Neural cell (in vitro differentiated cells): ENCODE results near the gene SCGN. TPM values are rescaled to one million over a fixed set of nuclear protein-coding genes. Genes with fewer than 3 reads are reported as not detected.

Experiments
- H2AFZ ChIP-seq: fragments of 200-600, 300-800 bp; sonication (generic), shearing (Covaris generic); 2 replicates; pipeline ENCODE4 v1.6.0; 2014; ENCODE audit warnings: low read depth, mild to moderate bottlenecking, antibody characterized with exemption, low read length, moderate library complexity
- H3F3A ChIP-seq: fragments of 200-600 bp; shearing (Covaris generic); 2 replicates; pipeline ENCODE4 v1.6.1; 2016; ENCODE audit warnings: mild to moderate bottlenecking, moderate library complexity, mixed read lengths, antibody characterized with exemption, low read length; ENCODE audit not compliant: insufficient read depth, poor library complexity, severe bottlenecking
- H3K27ac ChIP-seq: fragments of 200-600, 300-800 bp; sonication (generic), shearing (Covaris generic); 2 replicates; pipeline ENCODE4 v1.5.1; 2014; ENCODE audit warnings: mild to moderate bottlenecking, low read length, moderate library complexity
- H3K27me3 ChIP-seq: fragments of 300-800, 200-600 bp; sonication (generic), shearing (Covaris generic); 2 replicates; pipeline ENCODE4 v1.6.0; 2014; ENCODE audit warnings: mild to moderate bottlenecking, low read depth, low read length, moderate library complexity; ENCODE audit not compliant: insufficient read depth
- H3K36me3 ChIP-seq: fragments of 300-800, 200-600 bp; sonication (generic), shearing (Covaris generic); 2 replicates; pipeline ENCODE4 v1.5.1; 2014; ENCODE audit warnings: mild to moderate bottlenecking, antibody characterized with exemption, low read length, moderate library complexity; ENCODE audit not compliant: insufficient read depth
- H3K4me2 ChIP-seq: fragments of 300-800, 200-600 bp; sonication (generic), shearing (Covaris generic); 2 replicates; pipeline ENCODE4 v1.6.0; 2014; ENCODE audit warnings: mild to moderate bottlenecking, low read length
- H3K4me3 ChIP-seq: fragments of 300-800, 200-600 bp; sonication (generic), shearing (Covaris generic); 2 replicates; pipeline ENCODE4 v1.5.1; 2014; ENCODE audit warnings: mild to moderate bottlenecking, low read length, moderate library complexity
- H3K79me2 ChIP-seq: fragments of 200-600 bp; shearing (Covaris generic); replicated peaks from 2 replicates; pipeline ENCODE4 v1.6.0; 2014; ENCODE audit warnings: mild to moderate bottlenecking, low read length, moderate library complexity; ENCODE audit not compliant: insufficient read depth
- H3K9ac ChIP-seq: fragments of 300-800, 200-600 bp; sonication (generic), shearing (Covaris generic); 2 replicates; pipeline ENCODE4 v1.6.1; 2016; ENCODE audit warnings: mild to moderate bottlenecking, low read length, mixed read lengths
- H3K9me2 ChIP-seq: fragments of 200-600 bp; shearing (Covaris generic); 2 replicates; pipeline ENCODE4 v1.6.1; 2016; ENCODE audit warnings: mild to moderate bottlenecking, low read length, mixed read lengths; ENCODE audit not compliant: insufficient read depth
- H3K9me3 ChIP-seq: fragments of 200-600, 300-800 bp; sonication (generic), shearing (Covaris generic); 2 replicates; pipeline ENCODE4 v1.6.1; 2016; ENCODE audit warnings: mild to moderate bottlenecking, mixed run types, low read length, moderate library complexity, mixed read lengths
- H4K20me1 ChIP-seq: fragments of 200-600 bp; shearing (Covaris generic); 2 replicates; pipeline ENCODE4 v1.6.1; 2016; ENCODE audit warnings: mild to moderate bottlenecking, mixed run types; ENCODE audit not compliant: insufficient read depth
- CTCF ChIP-seq: fragments of 450-650 bp; IDR thresholded peaks from 2 replicates; pipeline ENCODE4 v1.5.1; 2014; ENCODE audit warnings: antibody characterized with exemption, mild to moderate bottlenecking, moderate library complexity; ENCODE audit not compliant: poor library complexity, severe bottlenecking
- EZH2 ChIP-seq: fragments of 200-600, 300-800 bp; shearing (Covaris generic), sonication (generic); IDR thresholded peaks from 2 replicates; pipeline ENCODE4 v1.6.1; 2014; ENCODE audit warnings: antibody characterized with exemption, low read length, borderline replicate concordance, mild to moderate bottlenecking; ENCODE audit not compliant: insufficient read depth, poor library complexity, severe bottlenecking
- MXI1 ChIP-seq: fragments of 450-650 bp; conservative IDR thresholded peaks from 2 replicates; pipeline ENCODE4 v1.6.1; 2014; ENCODE audit warnings: antibody characterized with exemption, mild to moderate bottlenecking; ENCODE audit not compliant: poor library complexity, severe bottlenecking
- POLR2AphosphoS5 ChIP-seq: IDR thresholded peaks from 2 replicates; pipeline ENCODE4 v1.6.1; 2012
- REST ChIP-seq: IDR thresholded peaks from 2 replicates; pipeline ENCODE4 v1.6.1; 2012; ENCODE audit warnings: borderline replicate concordance
- SMC3 ChIP-seq: fragments of 450-650 bp; conservative IDR thresholded peaks from 2 replicates; pipeline ENCODE4 v1.6.1; 2014; ENCODE audit warnings: antibody characterized with exemption, mild to moderate bottlenecking, moderate library complexity; ENCODE audit not compliant: poor library complexity
- polyA plus RNA-seq: library from polyadenylated mRNA; depleted of rRNA; stranded (reverse); fragments of >200 nt; gene quantifications from 2 replicates; pipeline ENCODE4 v1.2.3, GENCODE V29; 2014

Gene SCGN
- polyA plus RNA-seq, 1 donor from 2014 or later: 254 TPM

DNA sequence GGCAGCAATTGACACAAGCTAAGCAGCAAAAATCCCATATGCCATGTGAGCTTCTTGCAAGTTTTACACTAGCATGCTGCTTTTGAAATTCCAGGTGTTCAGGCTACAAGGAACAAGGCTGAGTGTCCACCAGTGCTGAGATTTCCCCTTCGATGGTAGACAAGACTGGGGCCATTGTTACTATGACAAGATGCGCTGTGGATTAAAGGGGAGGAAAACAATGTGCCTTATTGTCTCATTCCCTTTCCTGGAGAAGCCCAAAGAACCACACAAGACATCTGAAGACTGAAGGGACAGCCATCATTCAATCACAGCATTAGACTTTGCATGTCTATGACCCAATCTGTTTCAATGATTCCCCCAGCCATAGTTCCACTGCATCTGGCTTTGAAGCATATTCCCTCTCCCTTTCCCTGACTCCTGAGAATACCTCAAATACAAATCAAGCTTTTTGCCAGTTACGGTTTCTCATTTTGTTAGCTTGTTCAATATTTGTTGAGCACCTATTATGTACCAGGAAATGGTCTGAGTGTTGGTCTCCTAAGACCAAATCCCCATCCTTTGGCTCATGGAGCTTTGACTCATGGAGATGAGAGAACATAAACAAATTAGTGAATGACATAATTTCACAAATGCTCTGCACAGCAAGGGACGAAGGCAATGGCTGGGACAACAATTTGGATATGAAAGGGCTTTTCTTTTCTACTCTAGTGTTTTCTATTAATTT is 23.4 kb upstream of the SCGN start (continued):
- TF ChIP-seq CTCF: no peak
- no peak for TF ChIP-seq EZH2

DNA sequence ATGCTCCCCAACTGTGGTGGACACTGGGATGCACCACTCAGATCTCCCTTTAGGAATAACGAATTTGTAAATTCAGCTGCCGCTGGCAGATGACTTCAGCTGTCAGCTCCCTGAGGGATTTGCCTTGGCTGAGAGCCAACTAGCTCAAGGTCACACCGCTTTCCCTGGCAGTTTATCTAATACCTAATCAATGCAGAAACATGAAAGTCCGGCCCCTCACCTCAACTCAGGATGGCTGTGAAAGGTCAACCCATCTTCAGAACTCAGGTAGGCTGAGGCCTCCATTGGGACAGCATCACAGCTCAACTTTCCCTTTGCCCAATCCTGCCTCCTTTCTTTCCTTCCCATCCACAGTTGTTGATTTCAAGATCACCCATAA is 22.8 kb upstream of the SCGN start:
- Histone ChIP-seq H3K27me3 (no peaks in the 10 kb centered on the region), H4K20me1 (no peaks in the 10 kb centered on the region), H3F3A (no peaks in the 10 kb centered on the region)

More for the DNA sequence above, 22.8 kb upstream of the SCGN start:
- Histone ChIP-seq H3K27ac (no peak overlapping the region), H3K9ac (no peak overlapping the region), H3K4me2 (no peak overlapping the region), H3K36me3 (no peaks in the 10 kb centered on the region), H3K9me3 (no peaks in the 10 kb centered on the region), H3K4me3 (no peak overlapping the region), H3K9me2 (no peaks in the 10 kb centered on the region), H3K79me2 (no peaks in the 10 kb centered on the region), H2AFZ (no peak overlapping the region)
- TF ChIP-seq EZH2 (no peak), SMC3 (no peak), POLR2AphosphoS5 (no peak), REST (no peak), MXI1 (no peak)
